ENCODE data around the gene MGAM2.

MGAM2 gene

DNA sequence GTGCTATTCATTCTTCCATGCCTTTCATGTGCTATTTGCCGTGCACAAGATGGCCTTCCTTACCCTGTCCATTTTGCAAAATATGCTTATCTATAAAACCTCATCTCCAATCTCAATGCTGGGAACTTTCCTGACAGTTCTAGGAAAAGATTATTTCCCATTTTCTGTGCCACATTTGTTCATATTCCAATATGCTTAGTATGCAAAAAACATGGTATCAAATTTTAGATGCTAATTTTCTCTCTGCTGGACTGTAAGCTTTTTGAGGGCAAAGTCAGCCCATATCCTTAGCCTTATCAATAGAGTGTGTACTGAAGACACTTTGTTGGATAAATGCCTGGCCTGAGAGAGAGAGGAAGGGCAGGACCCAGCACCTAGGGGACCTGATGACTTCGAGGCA is 39.4 kb downstream of the MGAM2 start:
- H3K36me3 Mint-ChIP-seq (ENCODE audit: low read depth) = no peaks in the 10 kb centered on the region
- H3K27me3 Mint-ChIP-seq (ENCODE audit: low read depth, poor library complexity) = no peaks in the 10 kb centered on the region
- peaks cover 20% of the 10 kb centered on the region for H3K4me1 Mint-ChIP-seq
- TF ChIP-seq, protein P1, sequence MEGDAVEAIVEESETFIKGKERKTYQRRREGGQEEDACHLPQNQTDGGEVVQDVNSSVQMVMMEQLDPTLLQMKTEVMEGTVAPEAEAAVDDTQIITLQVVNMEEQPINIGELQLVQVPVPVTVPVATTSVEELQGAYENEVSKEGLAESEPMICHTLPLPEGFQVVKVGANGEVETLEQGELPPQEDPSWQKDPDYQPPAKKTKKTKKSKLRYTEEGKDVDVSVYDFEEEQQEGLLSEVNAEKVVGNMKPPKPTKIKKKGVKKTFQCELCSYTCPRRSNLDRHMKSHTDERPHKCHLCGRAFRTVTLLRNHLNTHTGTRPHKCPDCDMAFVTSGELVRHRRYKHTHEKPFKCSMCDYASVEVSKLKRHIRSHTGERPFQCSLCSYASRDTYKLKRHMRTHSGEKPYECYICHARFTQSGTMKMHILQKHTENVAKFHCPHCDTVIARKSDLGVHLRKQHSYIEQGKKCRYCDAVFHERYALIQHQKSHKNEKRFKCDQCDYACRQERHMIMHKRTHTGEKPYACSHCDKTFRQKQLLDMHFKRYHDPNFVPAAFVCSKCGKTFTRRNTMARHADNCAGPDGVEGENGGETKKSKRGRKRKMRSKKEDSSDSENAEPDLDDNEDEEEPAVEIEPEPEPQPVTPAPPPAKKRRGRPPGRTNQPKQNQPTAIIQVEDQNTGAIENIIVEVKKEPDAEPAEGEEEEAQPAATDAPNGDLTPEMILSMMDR (IDR thresholded peaks at IDR 0.05) = no peak
- H3K27ac Mint-ChIP-seq = no peak overlapping the region
- DNase-seq = no peak
- H3K9me3 Mint-ChIP-seq = no peaks in the 10 kb centered on the region
- H3K4me3 Mint-ChIP-seq = no peak overlapping the region

DNA sequence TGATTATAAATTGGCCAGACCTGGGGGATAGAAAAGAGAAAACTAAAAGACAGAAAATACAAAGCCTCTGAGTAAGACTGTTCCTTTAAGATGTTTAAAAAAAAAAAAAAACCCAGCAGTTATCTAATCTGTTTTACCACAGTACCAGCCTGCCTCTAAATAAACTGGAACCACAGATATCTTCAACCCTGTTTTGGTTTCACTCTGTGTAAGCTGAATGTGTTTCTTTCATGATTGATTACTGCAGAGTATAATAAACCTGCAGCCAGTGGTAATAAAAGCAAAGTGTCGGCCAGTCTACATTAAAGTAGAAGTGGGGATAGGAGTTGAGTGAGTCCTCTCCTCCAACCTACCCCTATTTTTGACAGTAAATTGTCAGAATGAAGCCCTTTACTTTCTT is 40.6 kb downstream of the MGAM2 start:
- DNase-seq = no peak
- H3K9me3 Mint-ChIP-seq = no peaks in the 10 kb centered on the region
- peaks cover 20% of the 10 kb centered on the region for H3K4me1 Mint-ChIP-seq
- no peak overlapping the region for H3K4me3 Mint-ChIP-seq
- TF ChIP-seq, protein P1 (IDR thresholded peaks at IDR 0.05) = no peak
- peak overlapping the region; percentile 12 for H3K27ac Mint-ChIP-seq
- no peaks in the 10 kb centered on the region for H3K27me3 Mint-ChIP-seq (ENCODE audit: low read depth, poor library complexity)
- no peaks in the 10 kb centered on the region for H3K36me3 Mint-ChIP-seq (ENCODE audit: low read depth)

DNA sequence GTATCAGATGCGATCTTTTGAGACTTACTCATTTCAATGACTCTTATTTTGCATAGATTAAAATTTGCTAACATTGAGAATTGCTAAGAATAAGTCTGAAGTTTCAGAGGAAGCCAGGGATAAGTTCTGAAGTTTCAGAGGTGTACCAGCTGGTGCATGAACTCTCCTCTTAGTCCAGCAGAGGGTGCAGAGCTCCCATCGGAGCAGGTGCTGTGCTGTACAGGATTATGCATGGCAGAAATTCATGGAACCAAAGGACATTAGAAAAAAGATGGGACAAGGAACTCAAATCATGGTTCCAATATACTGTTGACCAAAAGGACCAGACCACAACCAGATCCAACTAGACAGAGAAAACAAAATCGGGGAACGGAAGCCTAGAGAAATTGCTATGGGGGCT is 41.9 kb downstream of the MGAM2 start:
- Mint-ChIP-seq H3K27me3 (ENCODE audit: low read depth, poor library complexity) (no peaks in the 10 kb centered on the region), H3K4me3 (no peak overlapping the region), H3K9me3 (no peaks in the 10 kb centered on the region)

DNA sequence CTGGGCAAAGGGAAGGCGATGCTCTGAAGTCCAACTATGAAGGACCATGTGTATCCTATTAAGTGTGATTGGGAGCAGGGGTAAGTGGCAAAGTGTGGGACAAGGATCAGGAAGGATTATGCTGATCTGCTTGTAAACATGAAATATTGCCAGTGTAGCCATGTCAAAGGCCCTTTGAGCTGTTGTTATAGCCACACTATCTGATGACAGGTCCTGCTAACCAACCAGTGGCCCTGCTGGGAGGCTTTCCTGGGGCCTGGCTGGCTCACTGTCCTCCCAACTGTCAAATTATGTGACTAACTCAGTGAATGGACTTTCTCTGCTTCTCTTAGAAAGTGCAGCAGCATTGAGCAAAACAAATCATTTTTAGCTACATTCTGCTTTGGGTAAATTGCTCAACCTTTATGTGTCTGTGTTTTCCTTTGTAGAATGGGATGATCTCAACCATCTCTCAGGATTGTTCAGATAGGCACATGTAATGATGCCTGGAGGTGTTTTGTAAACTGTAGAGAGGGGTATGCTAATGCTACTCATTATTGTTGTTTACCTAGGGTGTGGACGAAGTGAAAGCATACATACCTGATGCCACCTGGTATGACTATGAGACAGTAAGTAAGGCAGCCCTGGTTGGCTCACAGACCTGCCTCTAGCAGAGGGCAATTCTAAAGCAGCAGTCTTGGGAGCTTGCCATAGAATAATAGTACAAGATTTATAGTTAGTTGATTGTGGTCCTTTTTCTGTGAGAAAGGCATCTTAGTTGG is 47.4 kb downstream of the MGAM2 start:
- Mint-ChIP-seq H3K27ac (no peak overlapping the region), H3K9me3 (no peaks in the 10 kb centered on the region), H3K4me1 (no peaks in the 10 kb centered on the region), H3K4me3 (no peak overlapping the region), H3K36me3 (ENCODE audit: low read depth) (no peaks in the 10 kb centered on the region), H3K27me3 (ENCODE audit: low read depth, poor library complexity) (no peaks in the 10 kb centered on the region)
- DNase-seq = no peak
- TF ChIP-seq, protein P1 (IDR thresholded peaks at IDR 0.05) = no peak

More for the DNA sequence above, 41.9 kb downstream of the MGAM2 start:
- Mint-ChIP-seq H3K27ac (no peak overlapping the region), H3K36me3 (ENCODE audit: low read depth) (no peaks in the 10 kb centered on the region), H3K4me1 (peaks cover 20% of the 10 kb centered on the region)
- TF ChIP-seq, protein P1 (IDR thresholded peaks at IDR 0.05) = no peak
- peak; percentile 12 for DNase-seq

DNA sequence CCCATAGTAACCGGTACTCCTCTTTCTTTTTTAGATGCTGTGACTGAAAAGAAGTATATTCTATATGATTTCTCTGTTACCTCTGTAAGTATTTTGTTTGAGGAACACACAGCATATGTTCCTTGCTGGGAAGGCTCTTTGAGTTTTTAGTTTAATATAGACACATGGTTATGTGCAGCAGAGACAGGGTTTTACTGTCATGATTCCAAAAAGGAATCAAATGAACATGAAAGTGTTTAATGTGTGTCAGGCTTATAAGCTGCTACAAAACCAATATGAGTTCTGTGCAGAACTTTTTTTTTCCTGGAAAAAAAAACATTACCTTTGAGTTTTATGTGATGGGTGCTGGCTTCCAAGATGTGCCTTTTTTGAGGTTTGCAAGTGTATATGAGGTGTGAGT is 50.4 kb downstream of the MGAM2 start:
- TF ChIP-seq, protein P1 (IDR thresholded peaks at IDR 0.05) = no peak
- Mint-ChIP-seq H3K4me3 (no peak overlapping the region), H3K36me3 (ENCODE audit: low read depth) (no peaks in the 10 kb centered on the region), H3K27me3 (ENCODE audit: low read depth, poor library complexity) (peaks cover 5% of the 10 kb centered on the region), H3K9me3 (no peaks in the 10 kb centered on the region), H3K4me1 (no peaks in the 10 kb centered on the region), H3K27ac (no peak overlapping the region)
- no peak for DNase-seq

DNA sequence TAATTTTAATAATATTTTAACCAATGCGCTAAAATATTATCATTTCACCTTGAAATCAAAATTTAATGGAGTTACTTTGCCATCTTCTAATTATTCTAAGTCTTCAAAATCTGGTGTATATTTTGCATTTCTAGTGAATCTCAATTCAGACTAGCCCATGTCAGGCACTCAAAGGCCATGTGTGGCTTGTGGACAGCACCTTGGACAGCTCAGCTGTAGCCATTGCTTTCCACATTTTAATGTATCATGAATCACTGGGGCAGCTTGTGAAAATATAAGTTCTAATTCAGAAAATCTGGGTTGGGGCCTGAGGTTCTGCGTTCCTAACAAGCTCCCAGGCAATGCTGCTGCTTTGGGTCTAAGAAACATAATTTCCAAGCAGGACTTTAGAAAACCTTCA is 57.2 kb downstream of the MGAM2 start:
- H3K27ac Mint-ChIP-seq = no peak overlapping the region
- TF ChIP-seq, protein P1 (IDR thresholded peaks at IDR 0.05) = no peak
- no peaks in the 10 kb centered on the region for H3K4me1 Mint-ChIP-seq
- peaks cover 5% of the 10 kb centered on the region for H3K27me3 Mint-ChIP-seq (ENCODE audit: low read depth, poor library complexity)
- DNase-seq = peak; percentile 33
- no peaks in the 10 kb centered on the region for H3K9me3 Mint-ChIP-seq
- no peak overlapping the region for H3K4me3 Mint-ChIP-seq
- H3K36me3 Mint-ChIP-seq (ENCODE audit: low read depth) = no peaks in the 10 kb centered on the region
